HCT116 (cell line): Measurements from ENCODE around the gene TMC2. TPM values are rescaled to one million over a fixed set of nuclear protein-coding genes. Genes with fewer than 3 reads are reported as not detected.

Source experiments
- ATAC-seq: fragments of 200-7000 bp; cut with Tn5 transposase; 2 replicates; pipeline ENCODE4 v1.9.1; 2020; ENCODE audit warnings: mild to moderate bottlenecking, moderate library complexity
- BruUV-seq: library from RNA; stranded (reverse); fragments of 400-500 nt; replicated peaks from 2 replicates; lab custom pipeline; 2021; lab: Mats Ljungman, UMichigan
- CTCF ChIA-PET: fragments of 300-600 bp; sonication (Branson Sonifier 250); formaldehyde crosslinking; loops from one replicate; lab custom pipeline; 2021; ENCODE audit warnings: antibody characterized with exemption; lab: Charles Lee
- POLR2A ChIA-PET: fragments of 300-600, 350-600 bp; sonication (Branson Sonifier 250); formaldehyde crosslinking; loops from one replicate; lab custom pipeline; 2021; ENCODE audit warnings: antibody characterized with exemption; lab: Charles Lee
- RAD21 ChIA-PET, 2 experiments: fragments of 300-600 bp; sonication (Branson Sonifier 250); formaldehyde crosslinking; loops; one replicate each; lab custom pipeline; 2023; ENCODE audit warnings: low total read pairs in 2 of 2; ENCODE audit not compliant: uncharacterized antibody in 2 of 2, unreplicated experiment in 2 of 2, low non-redundant PET in 1 of 2; lab: Charles Lee
- DNase-seq: peaks from one replicate; pipeline ENCODE4 v3.0.0-alpha.2; 2010; ENCODE audit warnings: low read depth, low spot score
- H2AFZ ChIP-seq: fragments of 200-600 bp; shearing (Covaris generic), sonication (generic); 2 replicates; pipeline ENCODE4 v1.6.1; 2017; ENCODE audit warnings: low read depth, mixed run types, mixed read lengths, antibody characterized with exemption, low read length; ENCODE audit not compliant: poor library complexity, severe bottlenecking
- H3K27ac ChIP-seq: 2 replicates; pipeline ENCODE4 v1.5.1; 2012; ENCODE audit warnings: low read depth, low read length
- H3K27me3 ChIP-seq: fragments of 200-600 bp; sonication (generic); 2 replicates; pipeline ENCODE4 v1.6.1; 2016; ENCODE audit warnings: mixed run types, low read length, mixed read lengths; ENCODE audit not compliant: insufficient read depth
- H3K36me3 ChIP-seq, 2 experiments: fragments of 200-500 bp in 1 of 2; fragments of 200-600 bp in 1 of 2; sonication (Bioruptor generic) in 1 of 2; sonication (generic) in 1 of 2; 2 replicates each; pipeline versions ENCODE4 v1.5.1 to v1.6.1; 2014 to 2016; ENCODE audit warnings: low read length in 2 of 2, inconsistent platforms in 1 of 2, mixed read lengths in 1 of 2, mixed run types in 1 of 2; ENCODE audit not compliant: insufficient read depth in 2 of 2, control insufficient read depth in 1 of 2
- H3K4me1 ChIP-seq, 2 experiments: fragments of 200-600 bp in 1 of 2; sonication (generic) in 1 of 2; 2 replicates each; pipeline versions ENCODE4 v1.5.1 to v1.6.1; 2012 to 2017; ENCODE audit warnings: low read length in 2 of 2, inconsistent platforms in 1 of 2, mild to moderate bottlenecking in 1 of 2, mixed read lengths in 1 of 2, mixed run types in 1 of 2, moderate library complexity in 1 of 2; ENCODE audit not compliant: insufficient read depth in 2 of 2, control insufficient read depth in 1 of 2
- H3K4me2 ChIP-seq: fragments of 200-600 bp; sonication (generic); 2 replicates; pipeline ENCODE4 v1.6.1; 2017; ENCODE audit warnings: mixed run types, low read length, mixed read lengths
- H3K4me3 ChIP-seq, 2 experiments: fragments of 200-600 bp in 1 of 2; sonication (generic) in 1 of 2; replicated peaks in 1 of 2; 2 replicates each; pipeline ENCODE4 v1.5.1; 2011 to 2016; ENCODE audit warnings: low read length in 2 of 2, control low read depth in 1 of 2, low read depth in 1 of 2, mild to moderate bottlenecking in 1 of 2, mixed read lengths in 1 of 2, mixed run types in 1 of 2
- H3K79me2 ChIP-seq: fragments of 200-600 bp; sonication (generic); 2 replicates; pipeline ENCODE4 v1.6.1; 2017; ENCODE audit warnings: mild to moderate bottlenecking, mixed run types, low read length, moderate library complexity, mixed read lengths; ENCODE audit not compliant: insufficient read depth
- H3K9ac ChIP-seq: fragments of 200-600 bp; sonication (generic); 2 replicates; pipeline ENCODE4 v1.6.1; 2016; ENCODE audit warnings: low read length, mixed read lengths
- H3K9me2 ChIP-seq: fragments of 200-600 bp; sonication (generic), shearing (Covaris generic); 2 replicates; pipeline ENCODE4 v1.6.1; 2017; ENCODE audit warnings: mixed run types, mild to moderate bottlenecking, moderate library complexity; ENCODE audit not compliant: insufficient read depth
- H3K9me3 ChIP-seq, 2 experiments: fragments of 200-500 bp in 1 of 2; fragments of 200-600 bp in 1 of 2; sonication (Bioruptor generic) in 1 of 2; sonication (generic) in 1 of 2; 2 replicates each; pipeline ENCODE4 v1.6.1; 2014 to 2017; ENCODE audit warnings: low read length in 2 of 2, mixed read lengths in 2 of 2, inconsistent platforms in 1 of 2, low read depth in 1 of 2, mild to moderate bottlenecking in 1 of 2, mixed run types in 1 of 2, moderate library complexity in 1 of 2; ENCODE audit not compliant: control insufficient read depth in 1 of 2, insufficient read depth in 1 of 2
- H4K20me1 ChIP-seq: fragments of 200-600 bp; sonication (generic), shearing (Covaris generic); 2 replicates; pipeline ENCODE4 v1.6.1; 2017; ENCODE audit warnings: mixed run types, mild to moderate bottlenecking, moderate library complexity; ENCODE audit not compliant: insufficient read depth
- CEBPB ChIP-seq: IDR thresholded peaks from 2 replicates; pipeline ENCODE4 v1.6.1; 2012; ENCODE audit warnings: low read depth
- CTCF ChIP-seq, 3 experiments: fragments of 200-600 bp in 1 of 3; sonication (generic) in 1 of 3; IDR thresholded peaks in 2 of 3; conservative IDR thresholded peaks in 1 of 3; 2 replicates each; pipeline ENCODE4 v1.5.1; 2012 to 2017; ENCODE audit warnings: low read depth in 2 of 3, low read length in 2 of 3, antibody characterized with exemption in 1 of 3, borderline replicate concordance in 1 of 3, control low read depth in 1 of 3, mild to moderate bottlenecking in 1 of 3, mixed read lengths in 1 of 3, mixed run types in 1 of 3, moderate library complexity in 1 of 3; ENCODE audit not compliant: insufficient read depth in 1 of 3
- EGR1 ChIP-seq: IDR thresholded peaks from 2 replicates; pipeline ENCODE4 v1.6.1; 2012; ENCODE audit warnings: low read depth
- ELF1 ChIP-seq: IDR thresholded peaks from 2 replicates; pipeline ENCODE4 v1.6.1; 2012; ENCODE audit warnings: low read depth, borderline replicate concordance
- EZH2 ChIP-seq: fragments of 200-600 bp; sonication (generic); IDR thresholded peaks from 2 replicates; pipeline ENCODE4 v1.6.1; 2017; ENCODE audit warnings: antibody characterized with exemption, mixed run types
- POLR2AphosphoS5 ChIP-seq: IDR thresholded peaks from 2 replicates; pipeline ENCODE4 v1.6.1; 2011; ENCODE audit warnings: mild to moderate bottlenecking, low read depth, low read length, moderate library complexity
- RAD21 ChIP-seq: IDR thresholded peaks from 2 replicates; pipeline ENCODE4 v1.6.1; 2012; ENCODE audit warnings: low read depth, mild to moderate bottlenecking
- SIN3A ChIP-seq: IDR thresholded peaks from 2 replicates; pipeline ENCODE4 v1.6.1; 2012; ENCODE audit warnings: low read depth
- SP1 ChIP-seq: IDR thresholded peaks from 2 replicates; pipeline ENCODE4 v1.6.1; 2012; ENCODE audit warnings: low read depth
- SRF ChIP-seq: IDR thresholded peaks from 2 replicates; pipeline ENCODE4 v1.6.1; 2012; ENCODE audit warnings: low read depth
- TCF7L2 ChIP-seq: IDR thresholded peaks from 2 replicates; pipeline ENCODE4 v1.7.0; 2011; ENCODE audit warnings: borderline replicate concordance, inconsistent platforms; ENCODE audit not compliant: insufficient read depth, insufficient read length; ENCODE audit errors: extremely low read depth
- YY1 ChIP-seq: IDR thresholded peaks from 2 replicates; pipeline ENCODE4 v1.6.1; 2011; ENCODE audit warnings: low read length, low read depth, moderate library complexity, mild to moderate bottlenecking; ENCODE audit not compliant: insufficient replicate concordance; ENCODE audit errors: extremely low read depth
- ZBTB33 ChIP-seq: IDR thresholded peaks from 2 replicates; pipeline ENCODE4 v1.6.1; 2011; ENCODE audit warnings: mild to moderate bottlenecking, low read length, moderate library complexity; ENCODE audit not compliant: insufficient replicate concordance; ENCODE audit errors: extremely low read depth
- ZFX ChIP-seq: fragments of 450-650 bp; IDR thresholded peaks from 2 replicates; pipeline ENCODE4 v1.6.1; 2017
- ZNF274 ChIP-seq: fragments of 200-500 bp; sonication (Bioruptor generic); IDR thresholded peaks from 2 replicates; pipeline ENCODE4 v1.6.1; 2014; ENCODE audit warnings: mild to moderate bottlenecking, low read depth, low read length, inconsistent platforms
- intact Hi-C: fragments of 100-400 bp; cut with micrococcal nuclease; formaldehyde crosslinking; loops from 2 replicates; pipeline ENCODE4 v1.10.0; 2022
- total RNA-seq: library from RNA; stranded (reverse); gene quantifications from one replicate; pipeline ENCODE4 v1.2.1, GENCODE V29; 2021; ENCODE audit not compliant: unreplicated experiment
- TF ChIP-seq, protein P1 (sequence below): IDR thresholded peaks from 2 replicates; pipeline ENCODE4 v1.6.1; 2012; ENCODE audit warnings: low read depth
- TF ChIP-seq, protein P2 (sequence below): IDR thresholded peaks from 2 replicates; pipeline ENCODE4 v1.6.1; 2012

Gene TMC2
- total RNA-seq, 1 experiment from 2014 or later: not detected

GRCh38 chr20:2656471-2657117, 120.2 kb downstream of the TMC2 start:
- H2AFZ ChIP-seq: no peak overlapping the region
- ChIA-PET CTCF (no interaction called here), POLR2A (no interaction called here), RAD21 (no interaction called here)
- H3K36me3 ChIP-seq: peaks cover 51 to 74% of the 10 kb centered on the region in 2 experiments
- H3K27me3 ChIP-seq: no peaks in the 10 kb centered on the region
- peaks cover 69% of the 10 kb centered on the region for H3K79me2 ChIP-seq
- no peak overlapping the region for H3K27ac ChIP-seq
- no peak overlapping the region for H3K4me2 ChIP-seq
- ATAC-seq: no peak
- H3K9ac ChIP-seq: no peak overlapping the region
- no TSS peak for BruUV-seq
- no peaks in the 10 kb centered on the region for H3K9me3 ChIP-seq
- DNase-seq: no peak
- intact Hi-C loops: no loop called here
- TF ChIP-seq SRF: no peak
- no peak for TF ChIP-seq ELF1
- TF ChIP-seq SP1: no peak
- TF ChIP-seq, protein P1, sequence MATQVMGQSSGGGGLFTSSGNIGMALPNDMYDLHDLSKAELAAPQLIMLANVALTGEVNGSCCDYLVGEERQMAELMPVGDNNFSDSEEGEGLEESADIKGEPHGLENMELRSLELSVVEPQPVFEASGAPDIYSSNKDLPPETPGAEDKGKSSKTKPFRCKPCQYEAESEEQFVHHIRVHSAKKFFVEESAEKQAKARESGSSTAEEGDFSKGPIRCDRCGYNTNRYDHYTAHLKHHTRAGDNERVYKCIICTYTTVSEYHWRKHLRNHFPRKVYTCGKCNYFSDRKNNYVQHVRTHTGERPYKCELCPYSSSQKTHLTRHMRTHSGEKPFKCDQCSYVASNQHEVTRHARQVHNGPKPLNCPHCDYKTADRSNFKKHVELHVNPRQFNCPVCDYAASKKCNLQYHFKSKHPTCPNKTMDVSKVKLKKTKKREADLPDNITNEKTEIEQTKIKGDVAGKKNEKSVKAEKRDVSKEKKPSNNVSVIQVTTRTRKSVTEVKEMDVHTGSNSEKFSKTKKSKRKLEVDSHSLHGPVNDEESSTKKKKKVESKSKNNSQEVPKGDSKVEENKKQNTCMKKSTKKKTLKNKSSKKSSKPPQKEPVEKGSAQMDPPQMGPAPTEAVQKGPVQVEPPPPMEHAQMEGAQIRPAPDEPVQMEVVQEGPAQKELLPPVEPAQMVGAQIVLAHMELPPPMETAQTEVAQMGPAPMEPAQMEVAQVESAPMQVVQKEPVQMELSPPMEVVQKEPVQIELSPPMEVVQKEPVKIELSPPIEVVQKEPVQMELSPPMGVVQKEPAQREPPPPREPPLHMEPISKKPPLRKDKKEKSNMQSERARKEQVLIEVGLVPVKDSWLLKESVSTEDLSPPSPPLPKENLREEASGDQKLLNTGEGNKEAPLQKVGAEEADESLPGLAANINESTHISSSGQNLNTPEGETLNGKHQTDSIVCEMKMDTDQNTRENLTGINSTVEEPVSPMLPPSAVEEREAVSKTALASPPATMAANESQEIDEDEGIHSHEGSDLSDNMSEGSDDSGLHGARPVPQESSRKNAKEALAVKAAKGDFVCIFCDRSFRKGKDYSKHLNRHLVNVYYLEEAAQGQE: no peak
- no peak for TF ChIP-seq RAD21
- no peak for TF ChIP-seq ZNF274
- TF ChIP-seq, protein P2, sequence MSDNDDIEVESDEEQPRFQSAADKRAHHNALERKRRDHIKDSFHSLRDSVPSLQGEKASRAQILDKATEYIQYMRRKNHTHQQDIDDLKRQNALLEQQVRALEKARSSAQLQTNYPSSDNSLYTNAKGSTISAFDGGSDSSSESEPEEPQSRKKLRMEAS: no peak
- TF ChIP-seq SIN3A: no peak
- no peak for TF ChIP-seq ZBTB33
- TF ChIP-seq CEBPB: no peak
- no peak for TF ChIP-seq EGR1
- no peak for TF ChIP-seq EZH2
- no peak for TF ChIP-seq POLR2AphosphoS5
- TF ChIP-seq ZFX: no peak
- TF ChIP-seq CTCF (IDR thresholded peaks at IDR 0.05 in 2 of 3, conservative IDR thresholded peaks at IDR 0.05 in 1 of 3; ENCODE audit: borderline replicate concordance in 1 of 3, insufficient read depth in 1 of 3, low read depth in 2 of 3, low read length in 2 of 3): no peak
- TF ChIP-seq TCF7L2: no peak
- no peak for TF ChIP-seq YY1
- no peak overlapping the region for H3K4me3 ChIP-seq
- H3K9me2 ChIP-seq: no peaks in the 10 kb centered on the region
- peaks cover 51% of the 10 kb centered on the region; the same call in 1 of the 2 replicates for H4K20me1 ChIP-seq
- H3K4me1 ChIP-seq: peaks cover 3 to 14% of the 10 kb centered on the region in 2 experiments; a peak in 3 of 4 replicates
